AG04450 (cell line): ENCODE data around the gene PRKAA1. TPM values are rescaled to one million over a fixed set of nuclear protein-coding genes. Genes with fewer than 3 reads are reported as not detected.
"Not testable (repeated sequence)": the region's sequence is repeated elsewhere in the genome, so short reads cannot be mapped to it uniquely, and the experiment has no call there.

ENCODE experiments used
- CTCF ChIA-PET: fragments of 300-600, 350-600 bp; formaldehyde crosslinking; extraction: SDS; loops from one replicate; lab custom pipeline; 2022; ENCODE audit warnings: antibody characterized with exemption, inconsistent platforms; lab: Charles Lee
- POLR2A ChIA-PET: fragments of 350-600 bp; formaldehyde crosslinking; extraction: SDS; loops from one replicate; lab custom pipeline; 2021; ENCODE audit warnings: antibody characterized with exemption, inconsistent platforms; lab: Yijun Ruan, JAX
- DNase-seq: peaks from one replicate; pipeline ENCODE4 v3.0.0-alpha.2; 2011; ENCODE audit warnings: low read depth, low spot score
- H3K27ac ChIP-seq: one replicate; pipeline ENCODE4 v1.5.1; 2012; ENCODE audit warnings: low read depth, low read length, control low read depth
- H3K27me3 ChIP-seq: one replicate; pipeline ENCODE4 v1.6.0; 2012; ENCODE audit warnings: low read length; ENCODE audit not compliant: control insufficient read depth, insufficient read depth
- H3K4me3 ChIP-seq: 2 replicates; pipeline ENCODE4 v1.5.1; 2011; ENCODE audit warnings: mild to moderate bottlenecking, low read depth, low read length, control low read depth
- H3K9me3 ChIP-seq: 2 replicates; pipeline ENCODE4 v1.5.1; 2012; ENCODE audit warnings: low read length; ENCODE audit not compliant: control insufficient read depth, insufficient read depth
- polyA plus RNA-seq: library from polyadenylated mRNA; depleted of rRNA; stranded (reverse); fragments of >200 nt; gene quantifications from 2 replicates; pipeline ENCODE4 v1.2.3, GENCODE V29; 2011
- TF ChIP-seq, protein P1 (sequence below): IDR thresholded peaks from 2 replicates; pipeline ENCODE4 v1.5.1; 2011; ENCODE audit warnings: low read depth, low read length, control low read depth, inconsistent platforms

PRKAA1 gene
- polyA plus RNA-seq, 1 experiment = 107 TPM

DNA sequence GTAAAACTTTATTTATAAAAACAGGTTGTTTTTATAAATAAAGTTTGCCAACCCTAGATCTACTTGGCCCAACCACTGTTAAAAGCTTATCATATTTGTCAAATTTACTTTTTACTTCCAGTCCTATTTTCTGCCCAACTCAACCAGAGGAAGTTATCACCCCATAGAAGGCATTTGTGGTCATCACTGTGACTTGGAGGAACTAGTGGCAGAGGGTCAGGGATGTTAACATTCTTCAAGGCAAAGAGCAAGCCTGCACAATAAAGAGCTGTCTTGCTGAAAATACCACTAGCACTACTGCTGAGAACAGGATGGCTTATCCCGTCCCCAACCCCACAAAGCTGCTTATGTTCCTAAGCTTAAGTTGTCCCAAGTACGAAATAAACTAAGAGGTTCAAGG lies 64.7 kb downstream of the PRKAA1 start:
- Histone ChIP-seq H3K4me3 (no peak overlapping the region), H3K27me3 (no peaks in the 10 kb centered on the region), H3K27ac (no peak overlapping the region), H3K9me3 (no peaks in the 10 kb centered on the region)
- ChIA-PET CTCF (interaction anchor here (1.4 to 4.8 kb wide), 4 partner anchors 567 to 1155 kb away, joined by 3 to 33 read pairs (median 22); no protein-coding TSS in a partner anchor), POLR2A (no interaction called here)
- TF ChIP-seq, protein P1, sequence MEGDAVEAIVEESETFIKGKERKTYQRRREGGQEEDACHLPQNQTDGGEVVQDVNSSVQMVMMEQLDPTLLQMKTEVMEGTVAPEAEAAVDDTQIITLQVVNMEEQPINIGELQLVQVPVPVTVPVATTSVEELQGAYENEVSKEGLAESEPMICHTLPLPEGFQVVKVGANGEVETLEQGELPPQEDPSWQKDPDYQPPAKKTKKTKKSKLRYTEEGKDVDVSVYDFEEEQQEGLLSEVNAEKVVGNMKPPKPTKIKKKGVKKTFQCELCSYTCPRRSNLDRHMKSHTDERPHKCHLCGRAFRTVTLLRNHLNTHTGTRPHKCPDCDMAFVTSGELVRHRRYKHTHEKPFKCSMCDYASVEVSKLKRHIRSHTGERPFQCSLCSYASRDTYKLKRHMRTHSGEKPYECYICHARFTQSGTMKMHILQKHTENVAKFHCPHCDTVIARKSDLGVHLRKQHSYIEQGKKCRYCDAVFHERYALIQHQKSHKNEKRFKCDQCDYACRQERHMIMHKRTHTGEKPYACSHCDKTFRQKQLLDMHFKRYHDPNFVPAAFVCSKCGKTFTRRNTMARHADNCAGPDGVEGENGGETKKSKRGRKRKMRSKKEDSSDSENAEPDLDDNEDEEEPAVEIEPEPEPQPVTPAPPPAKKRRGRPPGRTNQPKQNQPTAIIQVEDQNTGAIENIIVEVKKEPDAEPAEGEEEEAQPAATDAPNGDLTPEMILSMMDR = no peak
- no peak for DNase-seq

DNA sequence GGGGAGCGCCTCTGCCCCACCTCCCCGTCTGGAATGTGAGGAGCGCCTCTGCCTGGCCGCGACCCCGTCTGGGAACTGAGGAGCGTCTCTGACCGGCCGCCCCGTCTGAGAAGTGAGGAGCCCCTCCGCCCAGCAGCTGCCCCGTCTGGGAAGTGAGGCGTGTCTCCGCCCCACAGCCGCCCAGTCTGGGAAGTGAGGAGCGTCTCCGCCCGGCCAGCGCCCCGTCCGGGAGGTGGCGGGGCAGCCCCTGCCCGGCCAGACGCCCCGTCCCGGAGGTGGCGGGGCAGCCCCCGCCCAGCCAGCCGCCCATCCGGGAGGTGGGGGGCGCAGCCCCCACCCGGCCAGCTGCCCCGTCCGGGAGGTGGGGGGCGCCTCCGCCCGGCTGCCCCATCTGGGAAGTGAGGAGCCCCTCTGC lies 75.7 kb downstream of the PRKAA1 start:
- CTCF ChIA-PET, POLR2A ChIA-PET, H3K4me3 ChIP-seq, H3K27ac ChIP-seq, H3K27me3 ChIP-seq, H3K9me3 ChIP-seq, DNase-seq: not testable (repeated sequence)

DNA sequence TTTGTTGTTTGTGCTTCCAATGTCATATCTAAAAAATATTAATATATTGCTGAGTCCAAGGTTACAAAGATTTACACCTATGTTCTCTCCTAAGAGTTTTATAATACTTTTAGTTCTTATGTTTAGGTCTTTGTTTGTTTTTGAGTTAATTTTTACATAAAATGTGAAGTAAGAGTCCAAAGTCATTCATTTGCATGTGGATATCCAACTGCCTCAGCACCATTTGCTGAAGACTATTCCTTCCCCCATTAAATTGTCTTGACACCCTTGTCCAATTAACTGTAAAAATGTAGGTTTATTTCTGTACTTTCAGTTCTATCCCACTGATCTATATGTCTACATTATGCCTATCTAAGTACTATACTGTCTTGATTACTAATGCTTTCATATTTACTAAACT lies 78.1 kb downstream of the PRKAA1 start:
- no peak for DNase-seq
- Histone ChIP-seq H3K4me3 (no peak overlapping the region), H3K27ac (no peak overlapping the region), H3K9me3 (peaks cover 7% of the 10 kb centered on the region; the same call in 1 of the 2 replicates), H3K27me3 (no peaks in the 10 kb centered on the region)
- ChIA-PET CTCF (no interaction called here), POLR2A (no interaction called here)
- TF ChIP-seq, protein P1 = no peak

GRCh38 chr5:40717281-40717680 lies 80.9 kb downstream of the PRKAA1 start:
- CTCF ChIA-PET = interaction anchor here (1.6 kb wide), 1 partner anchor 28 kb away, joined by 4 read pairs; no protein-coding TSS in a partner anchor
- peak; percentile 8 for DNase-seq
- H3K27me3 ChIP-seq = no peaks in the 10 kb centered on the region
- H3K27ac ChIP-seq = no peak overlapping the region
- peaks cover 4% of the 10 kb centered on the region; the same call in 1 of the 2 replicates for H3K9me3 ChIP-seq
- H3K4me3 ChIP-seq = no peak overlapping the region
- POLR2A ChIA-PET = interaction anchor here (0.6 kb wide), 1 partner anchor 343 kb away, joined by 23 read pairs; no protein-coding TSS in a partner anchor
- TF ChIP-seq, protein P1 = no peak

- ChIA-PET CTCF (interaction anchor here (0.6 to 1.6 kb wide), 4 partner anchors 13 to 1137 kb away, joined by 3 to 4 read pairs (median 3); no protein-coding TSS in a partner anchor), POLR2A (no interaction called here)
- no peak overlapping the region for H3K4me3 ChIP-seq
- TF ChIP-seq, protein P1 = no peak
- no peaks in the 10 kb centered on the region for H3K27me3 ChIP-seq
- H3K9me3 ChIP-seq = no peaks in the 10 kb centered on the region
- no peak overlapping the region for H3K27ac ChIP-seq
- DNase-seq = no peak
Measured at GRCh38 chr5:40716590-40716989, 81.6 kb downstream of the PRKAA1 start.
